Gastroesophageal sphincter (tissue), 4 donors: ENCODE measurements around the gene AMD1. TPM values are rescaled to one million over a fixed set of nuclear protein-coding genes. Genes with fewer than 3 reads are reported as not detected.

ENCODE experiments used
- ATAC-seq: fragments of 150-250 bp; one replicate; pipeline ENCODE4 v1.9.1; 2016; ENCODE audit warnings: mild to moderate bottlenecking, moderate library complexity
- H3K27ac ChIP-seq, 4 donors: fragments of 200-600 bp; sonication (generic) in 3 of 4; 1 replicate in 3 of 4; 2 replicates in 1 of 4; pipeline ENCODE4 v1.5.1; 2016 to 2019
- H3K27me3 ChIP-seq: fragments of 200-600 bp; sonication (generic); one replicate; pipeline ENCODE4 v1.5.1; 2019
- H3K36me3 ChIP-seq, 2 donors: fragments of 200-600 bp; sonication (generic); one replicate each; pipeline ENCODE4 v1.5.1; 2019; ENCODE audit warnings: control low read depth in 1 of 2
- H3K4me1 ChIP-seq, 3 donors: fragments of 200-600 bp; sonication (generic); 1 replicate in 2 of 3; 2 replicates in 1 of 3; pipeline ENCODE4 v1.5.1; 2016 to 2019; ENCODE audit warnings: control low read depth in 2 of 3
- H3K4me3 ChIP-seq, 2 donors: fragments of 200-600 bp; sonication (generic); one replicate each; pipeline ENCODE4 v1.5.1; 2019; ENCODE audit warnings: mild to moderate bottlenecking in 1 of 2, moderate library complexity in 1 of 2
- H3K9me3 ChIP-seq, 3 donors: fragments of 200-600 bp; sonication (generic); one replicate each; pipeline ENCODE4 v1.5.1; 2017 to 2019; ENCODE audit warnings: control low read depth in 2 of 3
- CTCF ChIP-seq, 4 experiments: fragments of 200-600 bp in 2 of 4; fragments of 450-650 bp in 2 of 4; sonication (generic) in 1 of 4; IDR thresholded peaks; one replicate each; pipeline ENCODE4 v1.5.1; 2017 to 2019; ENCODE audit warnings: antibody characterized with exemption in 4 of 4, mild to moderate bottlenecking in 2 of 4, moderate library complexity in 2 of 4
- EP300 ChIP-seq: sonication (generic); formaldehyde crosslinking; IDR thresholded peaks from one replicate; pipeline ENCODE4 v1.6.1; 2017; ENCODE audit warnings: antibody characterized with exemption, mild to moderate bottlenecking
- POLR2A ChIP-seq, 2 donors: fragments of 450-650 bp; IDR thresholded peaks; one replicate each; pipeline ENCODE4 v1.6.1; 2017; ENCODE audit warnings: antibody characterized with exemption in 2 of 2, mild to moderate bottlenecking in 2 of 2, moderate library complexity in 1 of 2
- POLR2AphosphoS5 ChIP-seq: sonication (generic); formaldehyde crosslinking; IDR thresholded peaks from one replicate; pipeline ENCODE4 v1.6.1; 2017; ENCODE audit warnings: antibody characterized with exemption
- WGBS, 2 donors: methylation state at CpG; one replicate each; pipeline ENCODE4 v1.1.5; 2018; ENCODE audit warnings: low coverage in 1 of 2; 5-methylcytosine and 5-hydroxymethylcytosine counted together
- small RNA-seq, 4 donors: library from RNA; depleted of rRNA; stranded (forward); fragments of <200 nt; gene quantifications; one replicate each; pipeline ENCODE3, GENCODE V24; 2016
- total RNA-seq, 4 donors: library from RNA; depleted of rRNA; stranded (reverse); fragments of >200 nt; gene quantifications; one replicate each; pipeline ENCODE4 v1.1.0, GENCODE V29; 2016

AMD1 gene
- total RNA-seq, 4 donors from 2014 or later = 51.4 to 96.5 (median 79.0) TPM

- TF ChIP-seq CTCF (IDR thresholded peaks at IDR 0.05) = no peak
- TF ChIP-seq POLR2A (IDR thresholded peaks at IDR 0.05) = no peak
- TF ChIP-seq EP300 = no peak
- no peak for TF ChIP-seq POLR2AphosphoS5
- H3K9me3 ChIP-seq = no peaks in the 10 kb centered on the region
- no peaks in the 10 kb centered on the region for H3K27me3 ChIP-seq
- no peak for ATAC-seq
- WGBS, 2 donors = 80 to 90% methylated on average over 3 to 8 of the region's 8 CpGs
- H3K4me1 ChIP-seq = no peaks in the 10 kb centered on the region
- H3K4me3 ChIP-seq = no peak overlapping the region
- no peaks in the 10 kb centered on the region for H3K36me3 ChIP-seq
- no peak overlapping the region for H3K27ac ChIP-seq
Observed at GRCh38 chr6:110939429-110940200, 65.0 kb downstream of the AMD1 start.

GRCh38 chr6:110944681-110945151, 70.1 kb downstream of the AMD1 start:
- H3K4me1 ChIP-seq = peaks cover 0 to 4% (median 0%) of the 10 kb centered on the region in 3 donors
- H3K27ac ChIP-seq = no peak overlapping the region
- no peaks in the 10 kb centered on the region for H3K9me3 ChIP-seq
- H3K4me3 ChIP-seq = no peak overlapping the region
- no peak for ATAC-seq
- H3K36me3 ChIP-seq = no peaks in the 10 kb centered on the region
- H3K27me3 ChIP-seq = no peaks in the 10 kb centered on the region
- WGBS, 2 donors = 43% methylated on average over 1 of the region's 1 CpG; no CpG with 5 or more reads in 1 of the 2 donors
- TF ChIP-seq POLR2AphosphoS5 (no peak), POLR2A (IDR thresholded peaks at IDR 0.05) (no peak), CTCF (IDR thresholded peaks at IDR 0.05) (no peak)

Small RNA genes lying within 50 kb of the gene (small RNA-seq; reads per million reads assigned to genes)
- 0 reads per million in 4 donors for gene RNU6-1115P
- 0 reads per million in 4 donors for gene SNORA40C

Other genes starting within 250 kb of the AMD1 start
- gene CDK19, start 59.3 kb upstream of the AMD1 start, total RNA-seq = 10 to 100 TPM; 12.9 to 23.2 (median 13.2) TPM
- gene GTF3C6, start 83.9 kb downstream of the AMD1 start, total RNA-seq = 10 to 100 TPM; 38.5 to 51.4 (median 45.8) TPM
- gene RPF2, start 107.3 kb downstream of the AMD1 start, total RNA-seq = 10 to 100 TPM; 18.4 to 27.2 (median 22.2) TPM
- gene SLC16A10, start 212.7 kb downstream of the AMD1 start, total RNA-seq = 1 to 10 TPM in 1 of 4 donors, under 1 TPM in 3; 0.32 to 4.7 (median 0.93) TPM